22Rv1 (cell line): ENCODE results near the gene CNTNAP2.
A peak's percentile ranks its signal among the peaks of the same experiment; 100 is the strongest.

Experiments
- H3K27ac ChIP-seq: fragments of 450-650 bp; 2 replicates; pipeline ENCODE4 v1.5.1; 2017
- CTCF ChIP-seq: fragments of 450-650 bp; IDR thresholded peaks from 2 replicates; pipeline ENCODE4 v1.5.1; 2017; ENCODE audit warnings: mild to moderate bottlenecking
- ZFX ChIP-seq: fragments of 450-650 bp; IDR thresholded peaks from 2 replicates; pipeline ENCODE4 v1.6.1; 2017; ENCODE audit warnings: antibody characterized with exemption, borderline replicate concordance

The CNTNAP2 gene

GRCh38 chr7:147060070-147060469 is 943.5 kb downstream of the CNTNAP2 start:
- H3K27ac ChIP-seq: no peak overlapping the region
- no peak for TF ChIP-seq CTCF

DNA sequence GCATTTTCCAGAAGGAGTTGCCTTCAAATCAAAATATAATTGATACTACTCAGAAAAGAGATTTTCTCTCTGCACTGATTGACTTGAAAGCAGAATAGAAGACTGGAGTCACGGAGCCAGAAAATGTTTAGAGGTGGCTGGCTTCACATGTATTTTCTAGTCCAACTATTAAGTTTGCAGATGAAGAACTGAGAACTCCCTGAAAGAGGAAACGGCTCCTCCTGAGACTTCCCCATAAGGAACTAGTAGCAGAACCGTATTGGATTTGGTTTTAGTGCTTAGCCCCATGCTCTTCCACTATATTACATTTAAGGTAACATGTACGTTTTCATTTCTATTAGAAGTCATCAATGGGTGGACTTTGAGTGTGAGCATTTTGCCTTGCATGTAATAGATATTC is 946.3 kb downstream of the CNTNAP2 start:
- TF ChIP-seq CTCF: no peak
- TF ChIP-seq ZFX: no peak
- H3K27ac ChIP-seq: no peak overlapping the region

- no peak overlapping the region for H3K27ac ChIP-seq
- TF ChIP-seq CTCF (no peak), ZFX (no peak)
Observed at GRCh38 chr7:147068842-147069241, 952.2 kb downstream of the CNTNAP2 start.

DNA sequence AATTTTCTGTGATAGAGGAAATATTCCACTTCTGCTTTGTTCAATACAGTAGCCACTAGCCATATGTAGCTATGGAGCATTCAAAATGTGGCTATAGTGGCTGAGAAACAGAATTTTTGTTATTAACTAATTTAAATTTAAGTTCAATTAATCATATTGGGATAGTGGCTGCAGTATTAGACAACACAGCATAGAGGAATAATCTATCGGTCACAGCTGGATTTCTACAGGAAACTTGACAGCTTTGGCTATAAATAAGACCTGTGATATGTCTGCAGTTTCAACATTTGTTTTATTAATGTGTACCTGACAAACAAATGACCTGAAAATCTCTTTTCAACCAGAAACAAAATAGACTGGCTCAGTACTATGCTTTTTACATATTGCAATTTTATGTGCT is 953.2 kb downstream of the CNTNAP2 start:
- no peak overlapping the region for H3K27ac ChIP-seq
- TF ChIP-seq CTCF: no peak
- TF ChIP-seq ZFX: no peak

- TF ChIP-seq CTCF (no peak), ZFX (no peak)
- H3K27ac ChIP-seq: no peak overlapping the region
Observed at GRCh38 chr7:147070886-147071285, 954.3 kb downstream of the CNTNAP2 start.

- TF ChIP-seq CTCF: no peak
- TF ChIP-seq ZFX: no peak
- no peak overlapping the region for H3K27ac ChIP-seq
Observed at GRCh38 chr7:147071536-147071935, 954.9 kb downstream of the CNTNAP2 start.

- H3K27ac ChIP-seq: no peak overlapping the region
- TF ChIP-seq ZFX (no peak), CTCF (no peak)
Observed at GRCh38 chr7:147078312-147078711, 961.7 kb downstream of the CNTNAP2 start.

DNA sequence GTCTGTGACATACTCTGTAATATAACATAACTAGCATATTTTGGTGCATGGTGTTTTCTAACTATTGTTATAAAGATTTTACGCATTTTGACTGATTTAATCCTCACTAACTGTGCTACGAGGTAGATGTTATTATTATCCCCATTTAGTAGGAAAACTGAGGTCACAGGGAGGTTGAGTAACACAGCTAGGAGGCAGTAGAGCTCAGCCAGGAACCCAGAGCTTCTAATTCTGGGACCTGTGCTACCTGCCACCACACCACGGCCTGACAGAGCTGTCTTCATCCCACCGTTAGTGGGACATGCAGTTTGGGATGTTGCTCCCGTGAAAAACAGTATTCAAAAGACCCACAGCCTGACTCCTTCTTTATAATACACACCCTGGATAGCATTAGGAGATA is 962.5 kb downstream of the CNTNAP2 start:
- TF ChIP-seq CTCF (peak; percentile 41; the same call in 1 of the 2 replicates), ZFX (no peak)

More for the DNA sequence above, 962.5 kb downstream of the CNTNAP2 start:
- no peak overlapping the region for H3K27ac ChIP-seq
